GM12878 (cell line): ENCODE measurements around the gene CISTR.

ENCODE experiments used
- EZH2 ChIP-seq: IDR thresholded peaks from 2 replicates; pipeline ENCODE4 v1.6.1; 2012; ENCODE audit warnings: low read depth, mild to moderate bottlenecking, control low read depth, inconsistent platforms, low read length, borderline replicate concordance; ENCODE audit not compliant: control insufficient read depth
- JUND ChIP-seq: IDR thresholded peaks from 2 replicates; pipeline ENCODE4 v1.6.1; 2012; ENCODE audit warnings: low read depth, mild to moderate bottlenecking, low read length, improper control_type of control experiment, moderate library complexity
- NFYB ChIP-seq: IDR thresholded peaks from 2 replicates; pipeline ENCODE4 v1.6.1; 2011; ENCODE audit warnings: low read depth, mild to moderate bottlenecking, low read length, improper control_type of control experiment, moderate library complexity; ENCODE audit not compliant: insufficient read depth
- POLR2A ChIP-seq: IDR thresholded peaks from 2 replicates; pipeline ENCODE4 v1.6.1; 2011; ENCODE audit warnings: low read depth, mild to moderate bottlenecking, low read length
- SP1 ChIP-seq: IDR thresholded peaks from one replicate; pipeline ENCODE4 v1.6.1; 2011; ENCODE audit warnings: low read depth, low read length
- ZNF24 ChIP-seq: fragments of 450-650 bp; IDR thresholded peaks from 2 replicates; pipeline ENCODE4 v1.6.1; 2017; ENCODE audit warnings: antibody characterized with exemption, mild to moderate bottlenecking
- ZZZ3 ChIP-seq: IDR thresholded peaks from 2 replicates; pipeline ENCODE4 v1.6.1; 2011; ENCODE audit warnings: low read depth; ENCODE audit not compliant: control insufficient read depth, insufficient read length
- TF ChIP-seq, protein P1 (sequence below): IDR thresholded peaks from 2 replicates; pipeline ENCODE4 v1.6.1; 2011; ENCODE audit warnings: low read depth, low read length, improper control_type of control experiment, borderline replicate concordance
- TF ChIP-seq, protein P2 (sequence below), 3 experiments: IDR thresholded peaks in 2 of 3; conservative IDR thresholded peaks in 1 of 3; 2 replicates each; pipeline ENCODE4 v1.5.1; 2011; ENCODE audit warnings: low read depth in 3 of 3, low read length in 3 of 3, mild to moderate bottlenecking in 3 of 3, control low read depth in 2 of 3, moderate library complexity in 2 of 3, inconsistent platforms in 1 of 3, mixed read lengths in 1 of 3; ENCODE audit not compliant: control insufficient read depth in 2 of 3, insufficient read depth in 1 of 3; ENCODE audit errors: extremely low read depth in 1 of 3
- TF ChIP-seq, protein P3 (sequence below): IDR thresholded peaks from 2 replicates; pipeline ENCODE4 v1.6.1; 2012; ENCODE audit warnings: improper control_type of control experiment, low read depth, low read length; ENCODE audit not compliant: insufficient replicate concordance
- TF ChIP-seq, protein P4 (sequence below): IDR thresholded peaks from 2 replicates; pipeline ENCODE4 v1.6.1; 2011; ENCODE audit warnings: mild to moderate bottlenecking, low read depth, low read length, moderate library complexity; ENCODE audit not compliant: insufficient replicate concordance

DNA sequence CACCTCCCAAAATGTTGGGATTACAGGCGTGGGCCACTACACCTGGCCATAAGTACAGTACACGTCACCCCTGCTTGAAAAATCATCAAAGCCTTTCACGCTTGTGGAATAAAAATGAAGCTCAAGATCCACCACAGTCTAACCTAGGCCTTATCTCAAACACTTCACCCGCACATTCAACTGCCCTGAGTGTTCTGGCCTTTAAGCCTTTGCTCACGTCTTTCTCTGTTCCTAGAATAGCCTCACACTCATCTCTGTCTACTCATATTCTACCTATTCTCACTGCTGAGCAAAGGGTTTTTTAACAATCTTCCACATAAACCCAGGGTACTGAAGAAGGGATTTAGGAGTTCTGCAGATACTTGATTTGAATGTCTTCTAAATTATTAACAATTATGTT, 34.5 kb downstream of the CISTR start:
- TF ChIP-seq, protein P1, sequence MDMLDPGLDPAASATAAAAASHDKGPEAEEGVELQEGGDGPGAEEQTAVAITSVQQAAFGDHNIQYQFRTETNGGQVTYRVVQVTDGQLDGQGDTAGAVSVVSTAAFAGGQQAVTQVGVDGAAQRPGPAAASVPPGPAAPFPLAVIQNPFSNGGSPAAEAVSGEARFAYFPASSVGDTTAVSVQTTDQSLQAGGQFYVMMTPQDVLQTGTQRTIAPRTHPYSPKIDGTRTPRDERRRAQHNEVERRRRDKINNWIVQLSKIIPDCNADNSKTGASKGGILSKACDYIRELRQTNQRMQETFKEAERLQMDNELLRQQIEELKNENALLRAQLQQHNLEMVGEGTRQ, result no peak
- TF ChIP-seq EZH2 (no peak), SP1 (no peak), NFYB (no peak), ZNF24 (no peak), POLR2A (no peak), ZZZ3 (no peak), JUND (no peak)
- TF ChIP-seq, protein P2, sequence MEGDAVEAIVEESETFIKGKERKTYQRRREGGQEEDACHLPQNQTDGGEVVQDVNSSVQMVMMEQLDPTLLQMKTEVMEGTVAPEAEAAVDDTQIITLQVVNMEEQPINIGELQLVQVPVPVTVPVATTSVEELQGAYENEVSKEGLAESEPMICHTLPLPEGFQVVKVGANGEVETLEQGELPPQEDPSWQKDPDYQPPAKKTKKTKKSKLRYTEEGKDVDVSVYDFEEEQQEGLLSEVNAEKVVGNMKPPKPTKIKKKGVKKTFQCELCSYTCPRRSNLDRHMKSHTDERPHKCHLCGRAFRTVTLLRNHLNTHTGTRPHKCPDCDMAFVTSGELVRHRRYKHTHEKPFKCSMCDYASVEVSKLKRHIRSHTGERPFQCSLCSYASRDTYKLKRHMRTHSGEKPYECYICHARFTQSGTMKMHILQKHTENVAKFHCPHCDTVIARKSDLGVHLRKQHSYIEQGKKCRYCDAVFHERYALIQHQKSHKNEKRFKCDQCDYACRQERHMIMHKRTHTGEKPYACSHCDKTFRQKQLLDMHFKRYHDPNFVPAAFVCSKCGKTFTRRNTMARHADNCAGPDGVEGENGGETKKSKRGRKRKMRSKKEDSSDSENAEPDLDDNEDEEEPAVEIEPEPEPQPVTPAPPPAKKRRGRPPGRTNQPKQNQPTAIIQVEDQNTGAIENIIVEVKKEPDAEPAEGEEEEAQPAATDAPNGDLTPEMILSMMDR (IDR thresholded peaks at IDR 0.05 in 2 of 3, conservative IDR thresholded peaks at IDR 0.05 in 1 of 3; ENCODE audit: control insufficient read depth in 2 of 3, extremely low read depth in 1 of 3, insufficient read depth in 1 of 3, low read depth in 3 of 3, low read length in 3 of 3), result no peak
- TF ChIP-seq, protein P3, sequence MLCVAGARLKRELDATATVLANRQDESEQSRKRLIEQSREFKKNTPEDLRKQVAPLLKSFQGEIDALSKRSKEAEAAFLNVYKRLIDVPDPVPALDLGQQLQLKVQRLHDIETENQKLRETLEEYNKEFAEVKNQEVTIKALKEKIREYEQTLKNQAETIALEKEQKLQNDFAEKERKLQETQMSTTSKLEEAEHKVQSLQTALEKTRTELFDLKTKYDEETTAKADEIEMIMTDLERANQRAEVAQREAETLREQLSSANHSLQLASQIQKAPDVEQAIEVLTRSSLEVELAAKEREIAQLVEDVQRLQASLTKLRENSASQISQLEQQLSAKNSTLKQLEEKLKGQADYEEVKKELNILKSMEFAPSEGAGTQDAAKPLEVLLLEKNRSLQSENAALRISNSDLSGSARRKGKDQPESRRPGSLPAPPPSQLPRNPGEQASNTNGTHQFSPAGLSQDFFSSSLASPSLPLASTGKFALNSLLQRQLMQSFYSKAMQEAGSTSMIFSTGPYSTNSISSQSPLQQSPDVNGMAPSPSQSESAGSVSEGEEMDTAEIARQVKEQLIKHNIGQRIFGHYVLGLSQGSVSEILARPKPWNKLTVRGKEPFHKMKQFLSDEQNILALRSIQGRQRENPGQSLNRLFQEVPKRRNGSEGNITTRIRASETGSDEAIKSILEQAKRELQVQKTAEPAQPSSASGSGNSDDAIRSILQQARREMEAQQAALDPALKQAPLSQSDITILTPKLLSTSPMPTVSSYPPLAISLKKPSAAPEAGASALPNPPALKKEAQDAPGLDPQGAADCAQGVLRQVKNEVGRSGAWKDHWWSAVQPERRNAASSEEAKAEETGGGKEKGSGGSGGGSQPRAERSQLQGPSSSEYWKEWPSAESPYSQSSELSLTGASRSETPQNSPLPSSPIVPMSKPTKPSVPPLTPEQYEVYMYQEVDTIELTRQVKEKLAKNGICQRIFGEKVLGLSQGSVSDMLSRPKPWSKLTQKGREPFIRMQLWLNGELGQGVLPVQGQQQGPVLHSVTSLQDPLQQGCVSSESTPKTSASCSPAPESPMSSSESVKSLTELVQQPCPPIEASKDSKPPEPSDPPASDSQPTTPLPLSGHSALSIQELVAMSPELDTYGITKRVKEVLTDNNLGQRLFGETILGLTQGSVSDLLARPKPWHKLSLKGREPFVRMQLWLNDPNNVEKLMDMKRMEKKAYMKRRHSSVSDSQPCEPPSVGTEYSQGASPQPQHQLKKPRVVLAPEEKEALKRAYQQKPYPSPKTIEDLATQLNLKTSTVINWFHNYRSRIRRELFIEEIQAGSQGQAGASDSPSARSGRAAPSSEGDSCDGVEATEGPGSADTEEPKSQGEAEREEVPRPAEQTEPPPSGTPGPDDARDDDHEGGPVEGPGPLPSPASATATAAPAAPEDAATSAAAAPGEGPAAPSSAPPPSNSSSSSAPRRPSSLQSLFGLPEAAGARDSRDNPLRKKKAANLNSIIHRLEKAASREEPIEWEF, result no peak
- TF ChIP-seq, protein P4, sequence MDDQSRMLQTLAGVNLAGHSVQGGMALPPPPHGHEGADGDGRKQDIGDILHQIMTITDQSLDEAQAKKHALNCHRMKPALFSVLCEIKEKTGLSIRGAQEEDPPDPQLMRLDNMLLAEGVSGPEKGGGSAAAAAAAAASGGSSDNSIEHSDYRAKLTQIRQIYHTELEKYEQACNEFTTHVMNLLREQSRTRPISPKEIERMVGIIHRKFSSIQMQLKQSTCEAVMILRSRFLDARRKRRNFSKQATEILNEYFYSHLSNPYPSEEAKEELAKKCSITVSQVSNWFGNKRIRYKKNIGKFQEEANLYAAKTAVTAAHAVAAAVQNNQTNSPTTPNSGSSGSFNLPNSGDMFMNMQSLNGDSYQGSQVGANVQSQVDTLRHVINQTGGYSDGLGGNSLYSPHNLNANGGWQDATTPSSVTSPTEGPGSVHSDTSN, result no peak
